GM13977 (cell line): ENCODE data around the gene PRSS36.

ENCODE experiments used
- DNase-seq: peaks from one replicate; pipeline ENCODE4 v3.0.0; 2012; ENCODE audit warnings: low spot score
- CTCF ChIP-seq: IDR thresholded peaks from 2 replicates; pipeline ENCODE4 v1.5.1; 2012; ENCODE audit warnings: mild to moderate bottlenecking, control low read depth; ENCODE audit not compliant: insufficient read depth; ENCODE audit errors: extremely low read depth, missing control alignments
- in situ Hi-C: fragments of 300-500 bp; cut with MboI; formaldehyde crosslinking; loops from one replicate; pipeline ENCODE4 v1.12.0; 2022; ENCODE audit warnings: low sequenced_read_pairs, low pct_unique_long_range_greater_than_20kb, mixed read lengths, inconsistent platforms; ENCODE audit not compliant: unreplicated experiment

PRSS36 gene

GRCh38 chr16:31129568-31130335 is 20.1 kb downstream of the PRSS36 start:
- in situ Hi-C loops: no loop called here
- TF ChIP-seq CTCF: no peak
- no peak for DNase-seq

GRCh38 chr16:31128711-31129567 is 20.9 kb downstream of the PRSS36 start:
- in situ Hi-C loops: no loop called here
- TF ChIP-seq CTCF: no peak
- DNase-seq: no peak

GRCh38 chr16:31127182-31127581 is 22.7 kb downstream of the PRSS36 start:
- no peak for DNase-seq
- TF ChIP-seq CTCF: no peak
- in situ Hi-C loops: no loop called here

GRCh38 chr16:31125844-31126243 is 24.0 kb downstream of the PRSS36 start:
- no peak for TF ChIP-seq CTCF
- in situ Hi-C loops: no loop called here
- no peak for DNase-seq

- in situ Hi-C loops: no loop called here
- no peak for TF ChIP-seq CTCF
- no peak for DNase-seq
Measured at GRCh38 chr16:31120129-31120528, 29.7 kb downstream of the PRSS36 start.

GRCh38 chr16:31118223-31119155 is 31.4 kb downstream of the PRSS36 start:
- TF ChIP-seq CTCF: no peak
- in situ Hi-C loops: no loop called here
- no peak for DNase-seq
